WERI-Rb-1 (cell line): ENCODE results near the gene ETV4.

ENCODE experiments used
- DNase-seq: peaks from one replicate; pipeline ENCODE4 v3.0.0-alpha.2; 2020
- H3K27ac ChIP-seq: fragments of 250-450 bp; sonication (Bioruptor Pico); 2 replicates; pipeline ENCODE4 v1.5.1; 2020; ENCODE audit warnings: mild to moderate bottlenecking, moderate library complexity
- H3K27me3 ChIP-seq: fragments of 250-450 bp; sonication (Bioruptor Pico); 2 replicates; pipeline ENCODE4 v1.5.1; 2021; ENCODE audit warnings: mild to moderate bottlenecking, low read depth, moderate library complexity; ENCODE audit not compliant: insufficient read depth, severe bottlenecking
- H3K36me3 ChIP-seq: fragments of 250-450 bp; sonication (Bioruptor Pico); 2 replicates; pipeline ENCODE4 v1.5.1; 2020; ENCODE audit warnings: mild to moderate bottlenecking, moderate library complexity
- H3K4me3 ChIP-seq: 2 replicates; pipeline ENCODE4 v1.5.1; 2011; ENCODE audit warnings: low read depth, mild to moderate bottlenecking, control low read depth, low read length
- H3K9me3 ChIP-seq: fragments of 250-450 bp; sonication (Bioruptor Pico); 2 replicates; pipeline ENCODE4 v1.5.1; 2021; ENCODE audit warnings: mild to moderate bottlenecking, moderate library complexity; ENCODE audit not compliant: severe bottlenecking
- TF ChIP-seq, protein P1 (sequence below): IDR thresholded peaks from 2 replicates; pipeline ENCODE4 v1.5.1; 2011; ENCODE audit warnings: low read depth, mild to moderate bottlenecking, control low read depth, inconsistent platforms, low read length

The ETV4 gene

DNA sequence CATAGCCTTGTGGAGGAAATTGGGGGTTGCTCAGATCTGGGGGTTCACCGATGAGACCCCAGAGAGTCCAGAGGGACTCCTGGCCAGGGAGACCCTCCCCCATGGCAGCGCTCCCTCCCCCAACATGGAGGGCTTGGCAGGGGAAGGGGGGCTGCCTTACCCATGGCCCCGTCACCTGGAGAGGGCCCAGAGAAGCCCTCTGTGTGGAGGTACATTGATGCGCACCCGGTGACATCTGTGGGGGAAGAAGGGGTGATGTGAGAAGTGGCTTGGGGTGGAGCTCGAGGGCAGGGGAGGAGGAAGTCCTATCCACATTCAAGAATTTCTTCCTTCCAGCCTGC, 16.2 kb downstream of the ETV4 start:
- Histone ChIP-seq H3K9me3 (no peaks in the 10 kb centered on the region), H3K36me3 (peaks cover 24% of the 10 kb centered on the region), H3K27me3 (no peaks in the 10 kb centered on the region), H3K4me3 (no peak overlapping the region), H3K27ac (no peak overlapping the region; the same call in none of the 2 replicates)
- TF ChIP-seq, protein P1, sequence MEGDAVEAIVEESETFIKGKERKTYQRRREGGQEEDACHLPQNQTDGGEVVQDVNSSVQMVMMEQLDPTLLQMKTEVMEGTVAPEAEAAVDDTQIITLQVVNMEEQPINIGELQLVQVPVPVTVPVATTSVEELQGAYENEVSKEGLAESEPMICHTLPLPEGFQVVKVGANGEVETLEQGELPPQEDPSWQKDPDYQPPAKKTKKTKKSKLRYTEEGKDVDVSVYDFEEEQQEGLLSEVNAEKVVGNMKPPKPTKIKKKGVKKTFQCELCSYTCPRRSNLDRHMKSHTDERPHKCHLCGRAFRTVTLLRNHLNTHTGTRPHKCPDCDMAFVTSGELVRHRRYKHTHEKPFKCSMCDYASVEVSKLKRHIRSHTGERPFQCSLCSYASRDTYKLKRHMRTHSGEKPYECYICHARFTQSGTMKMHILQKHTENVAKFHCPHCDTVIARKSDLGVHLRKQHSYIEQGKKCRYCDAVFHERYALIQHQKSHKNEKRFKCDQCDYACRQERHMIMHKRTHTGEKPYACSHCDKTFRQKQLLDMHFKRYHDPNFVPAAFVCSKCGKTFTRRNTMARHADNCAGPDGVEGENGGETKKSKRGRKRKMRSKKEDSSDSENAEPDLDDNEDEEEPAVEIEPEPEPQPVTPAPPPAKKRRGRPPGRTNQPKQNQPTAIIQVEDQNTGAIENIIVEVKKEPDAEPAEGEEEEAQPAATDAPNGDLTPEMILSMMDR: no peak
- DNase-seq: no peak

DNA sequence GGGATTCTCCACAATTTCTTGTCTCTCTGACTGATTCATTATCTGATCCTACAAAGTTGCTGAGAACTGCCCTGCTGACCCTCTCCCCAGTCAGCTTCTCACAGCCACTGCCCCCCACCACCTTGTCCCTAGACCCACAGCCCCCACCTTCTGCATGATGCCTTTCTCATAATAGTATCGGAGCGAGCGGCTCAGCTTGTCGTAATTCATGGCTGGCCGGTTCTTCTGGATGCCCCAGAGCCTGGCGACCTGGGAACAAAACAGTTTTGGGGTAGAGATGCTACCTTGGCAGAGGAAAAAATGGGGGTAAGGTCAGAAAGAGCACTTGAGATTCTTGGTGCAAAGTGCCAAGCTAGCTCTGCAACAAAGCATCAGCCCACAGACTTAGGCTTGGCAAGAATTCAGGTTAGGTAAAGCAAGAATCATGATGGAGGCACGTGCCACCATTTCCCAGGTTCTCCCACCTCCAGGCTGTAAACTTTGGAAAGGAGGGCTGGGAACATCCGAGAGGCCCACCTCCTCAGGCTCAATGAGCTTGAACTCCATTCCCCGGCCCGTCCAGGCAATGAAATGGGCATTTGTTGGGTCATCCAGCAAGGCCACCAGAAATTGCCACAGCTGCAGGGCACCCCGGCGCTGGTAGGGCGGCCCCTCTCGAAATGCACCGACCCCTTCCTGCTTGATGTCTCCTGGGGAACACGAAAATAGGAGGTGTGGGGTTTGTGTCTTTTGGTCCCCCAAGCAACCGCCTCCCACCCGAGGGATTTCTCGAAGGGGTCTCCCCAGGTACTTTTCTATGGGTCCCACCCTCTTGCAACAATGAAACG, 16.9 kb downstream of the ETV4 start:
- Histone ChIP-seq H3K27ac (no peak overlapping the region), H3K27me3 (no peaks in the 10 kb centered on the region), H3K9me3 (no peaks in the 10 kb centered on the region), H3K36me3 (peaks cover 31% of the 10 kb centered on the region), H3K4me3 (no peak overlapping the region)
- DNase-seq: no peak
- TF ChIP-seq, protein P1: no peak

DNA sequence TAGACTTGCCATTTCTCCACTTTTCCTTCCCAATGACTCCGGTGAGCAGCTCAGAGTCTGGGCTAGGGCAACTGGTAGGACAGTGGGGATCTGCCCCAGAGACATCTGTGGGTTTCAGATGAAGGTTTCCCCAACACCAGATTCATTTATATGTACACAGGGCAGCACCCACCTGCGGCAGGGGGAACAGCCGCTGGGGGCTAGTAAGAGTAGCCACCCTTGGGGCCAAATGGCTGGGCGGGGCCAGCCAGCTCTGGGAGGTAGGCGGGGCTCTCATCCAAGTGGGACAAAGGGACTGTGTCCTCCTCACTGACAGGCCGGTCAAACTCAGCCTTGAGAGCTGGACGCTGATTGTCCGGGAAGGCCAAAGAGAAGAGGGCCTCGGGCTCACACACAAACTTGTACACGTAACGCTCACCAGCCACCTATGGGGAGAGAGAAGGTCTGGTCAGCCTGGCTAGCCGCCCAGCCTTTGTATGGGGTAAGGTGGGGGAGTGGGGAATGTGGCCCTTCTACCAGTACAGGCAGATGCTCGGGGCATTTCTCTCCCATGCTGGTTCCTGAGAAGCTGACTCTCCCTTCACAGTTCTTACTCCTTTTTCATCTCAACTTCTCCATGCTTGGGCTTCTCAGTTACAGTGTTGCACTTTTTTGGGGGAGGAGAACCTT, 17.7 kb downstream of the ETV4 start:
- TF ChIP-seq, protein P1: no peak
- no peaks in the 10 kb centered on the region for H3K27me3 ChIP-seq
- no peaks in the 10 kb centered on the region for H3K9me3 ChIP-seq
- peaks cover 39% of the 10 kb centered on the region for H3K36me3 ChIP-seq
- no peak overlapping the region for H3K27ac ChIP-seq
- H3K4me3 ChIP-seq: no peak overlapping the region
- DNase-seq: no peak

DNA sequence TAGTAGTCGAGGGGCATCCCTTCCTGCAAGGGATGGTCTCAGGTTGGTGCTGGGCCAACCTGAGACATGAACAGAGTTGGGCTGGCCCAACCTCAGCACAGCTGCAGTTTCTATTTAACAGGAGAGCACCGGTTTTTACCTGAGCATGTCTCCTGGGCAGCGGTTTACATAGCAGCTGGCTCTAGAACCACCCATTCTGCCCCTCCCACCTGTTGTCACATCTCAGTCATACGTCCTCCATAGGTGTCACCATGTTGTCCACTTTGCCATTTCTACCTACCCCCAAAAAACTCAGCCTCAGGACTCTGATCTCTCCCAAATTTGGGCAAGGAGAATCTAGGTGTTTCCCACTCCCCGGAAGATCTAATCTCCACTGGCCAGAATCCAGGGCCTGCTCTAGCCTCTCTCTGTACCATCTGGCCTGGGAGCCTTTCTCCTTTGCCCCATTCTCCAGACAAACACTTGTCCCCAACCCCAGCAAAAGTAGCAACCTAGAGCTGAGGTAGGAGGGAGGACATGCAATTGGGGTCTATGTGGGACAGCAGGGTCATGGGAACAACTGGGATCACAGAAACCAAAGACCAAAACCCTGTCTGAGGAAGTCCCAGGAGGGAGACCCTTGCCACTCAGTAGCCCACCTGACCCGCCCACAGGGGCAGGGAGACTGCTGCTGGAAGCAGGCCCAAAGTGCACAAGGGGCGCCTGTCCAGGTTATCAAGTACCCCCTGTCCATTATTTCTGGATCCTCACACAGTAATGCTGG, 19.1 kb downstream of the ETV4 start:
- Histone ChIP-seq H3K4me3 (no peak overlapping the region), H3K9me3 (no peaks in the 10 kb centered on the region), H3K27ac (no peak overlapping the region), H3K36me3 (peaks cover 53% of the 10 kb centered on the region), H3K27me3 (no peaks in the 10 kb centered on the region)
- DNase-seq: no peak
- TF ChIP-seq, protein P1: no peak

DNA sequence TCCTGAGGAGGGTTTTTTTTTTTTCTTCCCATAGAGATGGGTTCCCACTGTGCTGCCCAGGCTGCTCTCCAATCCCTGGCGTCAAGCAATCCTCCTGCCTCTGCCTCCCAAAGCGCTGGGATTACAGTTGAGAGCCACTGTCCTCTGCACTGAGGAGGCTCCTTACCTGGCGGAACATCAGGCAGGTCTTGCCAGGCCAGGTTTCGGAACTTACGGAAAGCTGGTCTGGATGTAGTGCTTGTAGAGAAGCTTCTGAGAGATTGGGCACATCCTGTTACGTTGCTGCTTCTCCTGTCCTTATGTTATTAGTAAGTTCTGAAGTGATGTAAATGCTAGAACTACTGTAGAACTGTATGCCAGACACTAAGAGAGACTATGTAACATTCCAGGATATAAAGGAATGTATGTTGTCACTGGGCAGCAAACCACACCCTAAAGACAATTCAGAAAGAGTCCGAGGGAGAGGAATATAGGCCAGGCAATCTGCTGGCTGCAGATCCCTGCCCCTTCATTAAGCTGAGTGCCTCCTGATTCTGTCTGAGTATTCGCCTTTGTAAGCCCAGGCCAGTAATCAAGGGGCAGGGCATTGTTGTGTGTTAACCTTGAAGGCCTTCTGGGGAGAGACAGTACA, 21.1 kb downstream of the ETV4 start:
- TF ChIP-seq, protein P1: no peak

More for the DNA sequence above, 21.1 kb downstream of the ETV4 start:
- Histone ChIP-seq H3K27me3 (no peaks in the 10 kb centered on the region), H3K27ac (no peak overlapping the region), H3K36me3 (peaks cover 73% of the 10 kb centered on the region), H3K9me3 (no peaks in the 10 kb centered on the region), H3K4me3 (no peak overlapping the region)
- DNase-seq: no peak
